Measurements from ENCODE around the gene P2RX5.

Gene P2RX5

DNA sequence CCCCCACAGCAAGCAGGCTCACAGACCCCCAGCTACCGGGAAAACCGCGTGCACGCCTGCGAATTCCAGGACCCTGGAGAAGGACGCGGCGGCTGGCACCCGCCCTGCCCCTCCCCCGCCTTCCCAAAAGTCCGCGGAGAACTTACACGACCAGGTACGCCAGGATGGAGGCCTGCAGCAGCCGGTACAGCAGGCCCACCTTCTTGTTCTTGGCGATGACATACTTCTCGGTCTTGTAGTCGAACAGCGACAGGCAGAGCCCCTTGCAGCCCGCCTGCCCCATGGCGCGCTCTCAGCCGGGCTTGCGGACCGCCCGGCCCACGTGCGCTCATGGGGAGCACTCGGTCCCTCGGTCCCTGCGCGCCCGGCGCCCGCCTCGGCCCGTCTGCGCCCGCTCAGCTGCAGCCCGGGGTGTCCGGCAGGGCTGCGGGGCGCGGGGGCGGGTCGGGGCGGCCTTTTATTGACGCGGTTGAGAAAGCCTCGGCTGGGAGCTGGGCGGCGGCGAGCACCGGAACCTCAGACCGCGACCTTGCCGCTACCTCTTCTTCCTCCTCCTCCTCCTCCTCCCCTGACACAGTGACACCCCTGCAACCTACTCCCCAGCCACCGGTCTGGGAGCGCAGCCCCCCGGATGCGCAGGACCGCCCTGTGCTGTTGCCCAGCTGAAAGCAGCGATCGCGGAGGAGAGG lies at the start of gene P2RX5 (continued):
- TF ChIP-seq BCL11B (tag by site-specific recombination; IDR thresholded peaks at IDR 0.05; ENCODE audit: low read depth) (no peak), ZNF76 (tag by site-specific recombination; IDR thresholded peaks at IDR 0.05; ENCODE audit: borderline replicate concordance, low read depth) (peak; percentile 71; the same call in 1 of the 2 replicates), EGR2 (tag by site-specific recombination; IDR thresholded peaks at IDR 0.05; ENCODE audit: low read depth) (no peak), ZNF521 (tag by site-specific recombination; IDR thresholded peaks at IDR 0.05) (no peak), ZNF37A (tag by site-specific recombination; IDR thresholded peaks at IDR 0.05) (no peak), ZFP69B (tag by site-specific recombination; IDR thresholded peaks at IDR 0.05) (no peak), ZNF202 (tag by site-specific recombination; IDR thresholded peaks at IDR 0.05; ENCODE audit: borderline replicate concordance) (no peak), SETDB1 (IDR thresholded peaks at IDR 0.05; ENCODE audit: insufficient read length, low read length) (no peak), ZNF426 (tag by site-specific recombination; IDR thresholded peaks at IDR 0.05) (no peak), HOXD13 (CRISPR knock-in tag; IDR thresholded peaks at IDR 0.05; ENCODE audit: borderline replicate concordance) (no peak), ZFP3 (tag by site-specific recombination; IDR thresholded peaks at IDR 0.05; ENCODE audit: low read depth) (no peak), ZSCAN23 (tag by site-specific recombination; IDR thresholded peaks at IDR 0.05) (no peak), ZEB2 (tag by site-specific recombination; IDR thresholded peaks at IDR 0.05) (no peak), ZNF335 (tag by site-specific recombination; conservative IDR thresholded peaks at IDR 0.05) (peak; percentile 99), ZBTB17 (tag by site-specific recombination; IDR thresholded peaks at IDR 0.05) (no peak), ZNF555 (tag by site-specific recombination; conservative IDR thresholded peaks at IDR 0.05) (no peak), ZNF366 (tag by site-specific recombination; conservative IDR thresholded peaks at IDR 0.05) (no peak)
- TF ChIP-seq, protein P1, sequence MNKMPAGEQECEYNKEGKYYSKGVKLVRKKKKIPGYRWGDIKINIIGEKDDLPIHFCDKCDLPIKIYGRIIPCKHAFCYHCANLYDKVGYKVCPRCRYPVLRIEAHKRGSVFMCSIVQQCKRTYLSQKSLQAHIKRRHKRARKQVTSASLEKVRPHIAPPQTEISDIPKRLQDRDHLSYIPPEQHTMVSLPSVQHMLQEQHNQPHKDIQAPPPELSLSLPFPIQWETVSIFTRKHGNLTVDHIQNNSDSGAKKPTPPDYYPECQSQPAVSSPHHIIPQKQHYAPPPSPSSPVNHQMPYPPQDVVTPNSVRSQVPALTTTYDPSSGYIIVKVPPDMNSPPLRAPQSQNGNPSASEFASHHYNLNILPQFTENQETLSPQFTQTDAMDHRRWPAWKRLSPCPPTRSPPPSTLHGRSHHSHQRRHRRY (tag by site-specific recombination; IDR thresholded peaks at IDR 0.05): no peak
- TF ChIP-seq, protein P2, sequence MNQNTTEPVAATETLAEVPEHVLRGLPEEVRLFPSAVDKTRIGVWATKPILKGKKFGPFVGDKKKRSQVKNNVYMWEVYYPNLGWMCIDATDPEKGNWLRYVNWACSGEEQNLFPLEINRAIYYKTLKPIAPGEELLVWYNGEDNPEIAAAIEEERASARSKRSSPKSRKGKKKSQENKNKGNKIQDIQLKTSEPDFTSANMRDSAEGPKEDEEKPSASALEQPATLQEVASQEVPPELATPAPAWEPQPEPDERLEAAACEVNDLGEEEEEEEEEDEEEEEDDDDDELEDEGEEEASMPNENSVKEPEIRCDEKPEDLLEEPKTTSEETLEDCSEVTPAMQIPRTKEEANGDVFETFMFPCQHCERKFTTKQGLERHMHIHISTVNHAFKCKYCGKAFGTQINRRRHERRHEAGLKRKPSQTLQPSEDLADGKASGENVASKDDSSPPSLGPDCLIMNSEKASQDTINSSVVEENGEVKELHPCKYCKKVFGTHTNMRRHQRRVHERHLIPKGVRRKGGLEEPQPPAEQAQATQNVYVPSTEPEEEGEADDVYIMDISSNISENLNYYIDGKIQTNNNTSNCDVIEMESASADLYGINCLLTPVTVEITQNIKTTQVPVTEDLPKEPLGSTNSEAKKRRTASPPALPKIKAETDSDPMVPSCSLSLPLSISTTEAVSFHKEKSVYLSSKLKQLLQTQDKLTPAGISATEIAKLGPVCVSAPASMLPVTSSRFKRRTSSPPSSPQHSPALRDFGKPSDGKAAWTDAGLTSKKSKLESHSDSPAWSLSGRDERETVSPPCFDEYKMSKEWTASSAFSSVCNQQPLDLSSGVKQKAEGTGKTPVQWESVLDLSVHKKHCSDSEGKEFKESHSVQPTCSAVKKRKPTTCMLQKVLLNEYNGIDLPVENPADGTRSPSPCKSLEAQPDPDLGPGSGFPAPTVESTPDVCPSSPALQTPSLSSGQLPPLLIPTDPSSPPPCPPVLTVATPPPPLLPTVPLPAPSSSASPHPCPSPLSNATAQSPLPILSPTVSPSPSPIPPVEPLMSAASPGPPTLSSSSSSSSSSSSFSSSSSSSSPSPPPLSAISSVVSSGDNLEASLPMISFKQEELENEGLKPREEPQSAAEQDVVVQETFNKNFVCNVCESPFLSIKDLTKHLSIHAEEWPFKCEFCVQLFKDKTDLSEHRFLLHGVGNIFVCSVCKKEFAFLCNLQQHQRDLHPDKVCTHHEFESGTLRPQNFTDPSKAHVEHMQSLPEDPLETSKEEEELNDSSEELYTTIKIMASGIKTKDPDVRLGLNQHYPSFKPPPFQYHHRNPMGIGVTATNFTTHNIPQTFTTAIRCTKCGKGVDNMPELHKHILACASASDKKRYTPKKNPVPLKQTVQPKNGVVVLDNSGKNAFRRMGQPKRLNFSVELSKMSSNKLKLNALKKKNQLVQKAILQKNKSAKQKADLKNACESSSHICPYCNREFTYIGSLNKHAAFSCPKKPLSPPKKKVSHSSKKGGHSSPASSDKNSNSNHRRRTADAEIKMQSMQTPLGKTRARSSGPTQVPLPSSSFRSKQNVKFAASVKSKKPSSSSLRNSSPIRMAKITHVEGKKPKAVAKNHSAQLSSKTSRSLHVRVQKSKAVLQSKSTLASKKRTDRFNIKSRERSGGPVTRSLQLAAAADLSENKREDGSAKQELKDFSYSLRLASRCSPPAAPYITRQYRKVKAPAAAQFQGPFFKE (tag by site-specific recombination; IDR thresholded peaks at IDR 0.05; ENCODE audit: borderline replicate concordance): no peak
- TF ChIP-seq, protein P3, sequence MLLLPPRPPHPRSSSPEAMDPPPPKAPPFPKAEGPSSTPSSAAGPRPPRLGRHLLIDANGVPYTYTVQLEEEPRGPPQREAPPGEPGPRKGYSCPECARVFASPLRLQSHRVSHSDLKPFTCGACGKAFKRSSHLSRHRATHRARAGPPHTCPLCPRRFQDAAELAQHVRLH (tag by site-specific recombination; IDR thresholded peaks at IDR 0.05): no peak
- TF ChIP-seq, protein P4, sequence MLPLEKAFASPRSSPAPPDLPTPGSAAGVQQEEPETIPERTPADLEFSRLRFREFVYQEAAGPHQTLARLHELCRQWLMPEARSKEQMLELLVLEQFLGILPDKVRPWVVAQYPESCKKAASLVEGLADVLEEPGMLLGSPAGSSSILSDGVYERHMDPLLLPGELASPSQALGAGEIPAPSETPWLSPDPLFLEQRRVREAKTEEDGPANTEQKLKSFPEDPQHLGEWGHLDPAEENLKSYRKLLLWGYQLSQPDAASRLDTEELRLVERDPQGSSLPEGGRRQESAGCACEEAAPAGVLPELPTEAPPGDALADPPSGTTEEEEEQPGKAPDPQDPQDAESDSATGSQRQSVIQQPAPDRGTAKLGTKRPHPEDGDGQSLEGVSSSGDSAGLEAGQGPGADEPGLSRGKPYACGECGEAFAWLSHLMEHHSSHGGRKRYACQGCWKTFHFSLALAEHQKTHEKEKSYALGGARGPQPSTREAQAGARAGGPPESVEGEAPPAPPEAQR (tag by site-specific recombination; IDR thresholded peaks at IDR 0.05): no peak
- TF ChIP-seq, protein P5, sequence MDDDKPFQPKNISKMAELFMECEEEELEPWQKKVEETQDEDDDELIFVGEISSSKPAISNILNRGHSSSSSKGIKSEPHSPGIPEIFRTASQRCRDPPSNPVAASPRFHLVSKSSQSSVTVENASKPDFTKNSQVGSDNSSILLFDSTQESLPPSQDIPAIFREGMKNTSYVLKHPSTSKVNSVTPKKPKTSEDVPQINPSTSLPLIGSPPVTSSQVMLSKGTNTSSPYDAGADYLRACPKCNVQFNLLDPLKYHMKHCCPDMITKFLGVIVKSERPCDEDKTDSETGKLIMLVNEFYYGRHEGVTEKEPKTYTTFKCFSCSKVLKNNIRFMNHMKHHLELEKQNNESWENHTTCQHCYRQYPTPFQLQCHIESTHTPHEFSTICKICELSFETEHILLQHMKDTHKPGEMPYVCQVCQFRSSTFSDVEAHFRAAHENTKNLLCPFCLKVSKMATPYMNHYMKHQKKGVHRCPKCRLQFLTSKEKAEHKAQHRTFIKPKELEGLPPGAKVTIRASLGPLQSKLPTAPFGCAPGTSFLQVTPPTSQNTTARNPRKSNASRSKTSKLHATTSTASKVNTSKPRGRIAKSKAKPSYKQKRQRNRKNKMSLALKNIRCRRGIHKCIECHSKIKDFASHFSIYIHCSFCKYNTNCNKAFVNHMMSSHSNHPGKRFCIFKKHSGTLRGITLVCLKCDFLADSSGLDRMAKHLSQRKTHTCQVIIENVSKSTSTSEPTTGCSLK (tag by site-specific recombination; IDR thresholded peaks at IDR 0.05): no peak
- TF ChIP-seq, protein P6, sequence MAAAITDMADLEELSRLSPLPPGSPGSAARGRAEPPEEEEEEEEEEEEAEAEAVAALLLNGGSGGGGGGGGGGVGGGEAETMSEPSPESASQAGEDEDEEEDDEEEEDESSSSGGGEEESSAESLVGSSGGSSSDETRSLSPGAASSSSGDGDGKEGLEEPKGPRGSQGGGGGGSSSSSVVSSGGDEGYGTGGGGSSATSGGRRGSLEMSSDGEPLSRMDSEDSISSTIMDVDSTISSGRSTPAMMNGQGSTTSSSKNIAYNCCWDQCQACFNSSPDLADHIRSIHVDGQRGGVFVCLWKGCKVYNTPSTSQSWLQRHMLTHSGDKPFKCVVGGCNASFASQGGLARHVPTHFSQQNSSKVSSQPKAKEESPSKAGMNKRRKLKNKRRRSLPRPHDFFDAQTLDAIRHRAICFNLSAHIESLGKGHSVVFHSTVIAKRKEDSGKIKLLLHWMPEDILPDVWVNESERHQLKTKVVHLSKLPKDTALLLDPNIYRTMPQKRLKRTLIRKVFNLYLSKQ (tag by site-specific recombination; IDR thresholded peaks at IDR 0.05; ENCODE audit: borderline replicate concordance): no peak
- TF ChIP-seq, protein P7, sequence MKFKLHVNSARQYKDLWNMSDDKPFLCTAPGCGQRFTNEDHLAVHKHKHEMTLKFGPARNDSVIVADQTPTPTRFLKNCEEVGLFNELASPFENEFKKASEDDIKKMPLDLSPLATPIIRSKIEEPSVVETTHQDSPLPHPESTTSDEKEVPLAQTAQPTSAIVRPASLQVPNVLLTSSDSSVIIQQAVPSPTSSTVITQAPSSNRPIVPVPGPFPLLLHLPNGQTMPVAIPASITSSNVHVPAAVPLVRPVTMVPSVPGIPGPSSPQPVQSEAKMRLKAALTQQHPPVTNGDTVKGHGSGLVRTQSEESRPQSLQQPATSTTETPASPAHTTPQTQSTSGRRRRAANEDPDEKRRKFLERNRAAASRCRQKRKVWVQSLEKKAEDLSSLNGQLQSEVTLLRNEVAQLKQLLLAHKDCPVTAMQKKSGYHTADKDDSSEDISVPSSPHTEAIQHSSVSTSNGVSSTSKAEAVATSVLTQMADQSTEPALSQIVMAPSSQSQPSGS (tag by site-specific recombination; IDR thresholded peaks at IDR 0.05; ENCODE audit: low read depth): no peak

Measured in HEK293 (cell line).